Measurements from ENCODE around the gene TEPSIN. TPM values are rescaled to one million over a fixed set of nuclear protein-coding genes. Genes with fewer than 3 reads are reported as not detected.

TEPSIN gene
- total RNA-seq, 1 experiment from 2014 or later = 11.1 TPM

GRCh38 chr17:81183316-81183715, 55.5 kb downstream of the TEPSIN start:
- no peak for DNase-seq (ENCODE audit: low read depth)

DNA sequence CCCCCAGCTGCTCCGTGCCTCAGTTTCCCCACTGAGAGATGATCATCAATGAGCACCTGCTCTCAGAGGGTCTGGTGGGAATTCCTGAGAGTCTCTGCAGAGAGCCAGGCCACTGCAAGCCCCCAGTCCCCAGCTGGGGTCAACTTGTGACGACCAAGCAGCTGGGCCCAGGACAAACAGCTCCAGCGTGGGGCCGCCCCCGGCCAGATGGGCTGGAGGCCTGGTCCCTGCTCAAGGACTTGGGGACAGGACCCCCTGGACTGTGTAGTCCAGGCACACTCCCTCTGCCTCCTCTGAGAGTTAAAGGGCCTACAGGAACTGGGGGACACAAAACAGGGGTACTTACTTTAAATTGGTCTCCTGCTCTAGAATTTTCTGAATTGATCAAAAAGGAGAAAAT, 56.3 kb downstream of the TEPSIN start:
- no peak for DNase-seq (ENCODE audit: low read depth)

- no peak for DNase-seq (ENCODE audit: low read depth)
These were observed 57.1 kb downstream of the TEPSIN start for GRCh38 chr17:81181811-81182185.

GRCh38 chr17:81180836-81181810, 57.7 kb downstream of the TEPSIN start:
- DNase-seq (ENCODE audit: low read depth) = no peak

DNA sequence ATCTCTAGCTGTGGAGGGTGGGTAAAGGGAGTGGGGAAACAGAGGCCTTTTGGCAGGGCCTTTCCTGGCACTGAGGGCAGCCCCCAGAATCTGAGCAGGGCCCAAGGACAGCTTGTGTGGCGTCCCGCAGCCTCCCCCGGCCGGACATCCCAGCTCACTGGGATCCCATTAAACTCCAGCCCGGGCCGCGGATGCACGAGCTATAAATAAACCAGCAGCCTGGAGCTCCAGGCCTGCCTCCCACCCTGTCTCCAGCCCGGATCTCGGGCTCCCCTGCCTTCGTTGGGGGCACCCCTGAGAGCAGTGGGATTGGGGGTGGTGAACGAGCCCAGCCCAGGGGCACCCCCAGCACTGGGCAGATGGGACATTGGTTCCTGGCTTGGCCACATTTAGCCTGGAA, 59.0 kb downstream of the TEPSIN start:
- no peak for DNase-seq (ENCODE audit: low read depth)

- DNase-seq (ENCODE audit: low read depth) = no peak
These were observed 59.6 kb downstream of the TEPSIN start for GRCh38 chr17:81179220-81179619.

Other genes starting within 250 kb of the TEPSIN start
- gene CHMP6, start 247.2 kb downstream of the TEPSIN start, total RNA-seq (2014; rRNA removed; shearing (Covaris generic)) = 8.0 and 19.7 TPM in 2 replicates
- gene BAIAP2, start 203.9 kb downstream of the TEPSIN start, total RNA-seq (2014; rRNA removed; shearing (Covaris generic)) = 11.1 and 21.8 TPM in 2 replicates
- not detected in 2 replicates for gene PVALEF, start 73.5 kb downstream of the TEPSIN start, total RNA-seq (2014; rRNA removed; shearing (Covaris generic))
- gene AATK, start 72.8 kb downstream of the TEPSIN start, total RNA-seq (2014; rRNA removed; shearing (Covaris generic)) = 0.10 TPM in 1 of 2 replicates, not detected in the other
- 7.8 and 18.2 TPM in 2 replicates for gene CEP131, start 16.1 kb downstream of the TEPSIN start, total RNA-seq (2014; rRNA removed; shearing (Covaris generic))
- 20.1 and 20.6 TPM in 2 replicates for gene NDUFAF8, start 263 bp upstream of the TEPSIN start, total RNA-seq (2014; rRNA removed; shearing (Covaris generic))
- gene SLC38A10, start 56.3 kb upstream of the TEPSIN start, total RNA-seq (2014; rRNA removed; shearing (Covaris generic)) = 77.9 and 119 TPM in 2 replicates
- gene BAHCC1, start 156.4 kb upstream of the TEPSIN start, total RNA-seq (2014; rRNA removed; shearing (Covaris generic)) = 1.0 and 4.3 TPM in 2 replicates